ENCODE measurements around the gene NRG3.

NRG3 gene

GRCh38 chr10:82176587-82176986, 301.6 kb downstream of the NRG3 start:
- Histone ChIP-seq H3K79me1 (ENCODE audit: low read length) (no peaks in the 10 kb centered on the region), H4K8ac (ENCODE audit: low read depth, low read length) (no peak overlapping the region), H3K9me3 (ENCODE audit: insufficient read depth, low read depth, low read length) (no peaks in the 10 kb centered on the region), H3K18ac (ENCODE audit: low read length) (no peak overlapping the region), H3K27ac (ENCODE audit: low read depth, low read length) (no peak overlapping the region), H3K4ac (ENCODE audit: low read depth, low read length) (no peak overlapping the region), H2BK5ac (ENCODE audit: low read depth, low read length, poor library complexity) (no peak overlapping the region), H3K4me3 (ENCODE audit: low read depth, low read length) (no peak overlapping the region), H3K79me2 (ENCODE audit: control insufficient read depth, insufficient read depth, low read length, poor library complexity) (no peaks in the 10 kb centered on the region), H2AFZ (ENCODE audit: insufficient read depth, low read length, poor library complexity) (no peak overlapping the region), H4K91ac (ENCODE audit: low read depth, low read length) (no peak overlapping the region), H3K36me3 (ENCODE audit: control insufficient read depth in 1 of 2, insufficient read depth in 2 of 2, low read length in 2 of 2) (no peaks in the 10 kb centered on the region), H3K23ac (ENCODE audit: low read length) (no peak overlapping the region), H2BK12ac (ENCODE audit: low read length) (no peak overlapping the region), H3K9ac (ENCODE audit: low read length) (no peak overlapping the region), H3K4me2 (ENCODE audit: low read length) (no peak overlapping the region), H3K27me3 (ENCODE audit: insufficient read depth, low read length) (no peaks in the 10 kb centered on the region), H4K12ac (ENCODE audit: low read depth, low read length) (no peak overlapping the region), H3K4me1 (ENCODE audit: control insufficient read depth in 1 of 2, insufficient read depth in 2 of 2, low read length in 2 of 2) (no peaks in the 10 kb centered on the region), H2BK120ac (ENCODE audit: insufficient read depth, low read length, poor library complexity) (no peak overlapping the region), H3K14ac (ENCODE audit: low read length) (no peak overlapping the region), H2AK5ac (ENCODE audit: low read length) (no peak overlapping the region)
- no peak for DNase-seq
- no CpG with 5 or more reads among the region's 3 CpGs for WGBS (ENCODE audit: extremely low coverage, insufficient coverage, insufficient read length)

GRCh38 chr10:82190432-82191260, 315.7 kb downstream of the NRG3 start:
- no CpG with 5 or more reads among the region's 5 CpGs for WGBS (ENCODE audit: extremely low coverage, insufficient coverage, insufficient read length)
- Histone ChIP-seq H3K9ac (ENCODE audit: low read length) (no peak overlapping the region), H3K4ac (ENCODE audit: low read depth, low read length) (no peak overlapping the region), H3K9me3 (ENCODE audit: insufficient read depth, low read depth, low read length) (no peaks in the 10 kb centered on the region), H3K4me2 (ENCODE audit: low read length) (no peak overlapping the region), H2BK12ac (ENCODE audit: low read length) (no peak overlapping the region), H2BK5ac (ENCODE audit: low read depth, low read length, poor library complexity) (no peak overlapping the region), H2AK5ac (ENCODE audit: low read length) (no peak overlapping the region), H3K18ac (ENCODE audit: low read length) (no peak overlapping the region), H3K36me3 (ENCODE audit: control insufficient read depth in 1 of 2, insufficient read depth in 2 of 2, low read length in 2 of 2) (no peaks in the 10 kb centered on the region), H4K12ac (ENCODE audit: low read depth, low read length) (no peak overlapping the region), H3K23ac (ENCODE audit: low read length) (no peak overlapping the region), H4K91ac (ENCODE audit: low read depth, low read length) (no peak overlapping the region), H3K27me3 (ENCODE audit: insufficient read depth, low read length) (no peaks in the 10 kb centered on the region), H2AFZ (ENCODE audit: insufficient read depth, low read length, poor library complexity) (no peak overlapping the region), H3K14ac (ENCODE audit: low read length) (no peak overlapping the region), H4K8ac (ENCODE audit: low read depth, low read length) (no peak overlapping the region), H3K79me1 (ENCODE audit: low read length) (no peaks in the 10 kb centered on the region), H3K79me2 (ENCODE audit: control insufficient read depth, insufficient read depth, low read length, poor library complexity) (no peaks in the 10 kb centered on the region), H3K4me3 (ENCODE audit: low read depth, low read length) (no peak overlapping the region), H3K27ac (ENCODE audit: low read depth, low read length) (no peak overlapping the region), H3K4me1 (ENCODE audit: control insufficient read depth in 1 of 2, insufficient read depth in 2 of 2, low read length in 2 of 2) (peaks cover 0 to 5% of the 10 kb centered on the region in 2 experiments), H2BK120ac (ENCODE audit: insufficient read depth, low read length, poor library complexity) (no peak overlapping the region)
- peak in 1 of 2 donors; percentile 4 for DNase-seq

GRCh38 chr10:82191653-82192052, 316.7 kb downstream of the NRG3 start:
- H3K18ac ChIP-seq (ENCODE audit: low read length): no peak overlapping the region
- H3K27me3 ChIP-seq (ENCODE audit: insufficient read depth, low read length): no peaks in the 10 kb centered on the region
- H3K4me3 ChIP-seq (ENCODE audit: low read depth, low read length): no peak overlapping the region
- H2BK5ac ChIP-seq (ENCODE audit: low read depth, low read length, poor library complexity): no peak overlapping the region
- no peak overlapping the region for H2BK12ac ChIP-seq (ENCODE audit: low read length)
- H3K9ac ChIP-seq (ENCODE audit: low read length): no peak overlapping the region
- H4K12ac ChIP-seq (ENCODE audit: low read depth, low read length): no peak overlapping the region
- no peak overlapping the region for H2AFZ ChIP-seq (ENCODE audit: insufficient read depth, low read length, poor library complexity)
- no peak overlapping the region for H2BK120ac ChIP-seq (ENCODE audit: insufficient read depth, low read length, poor library complexity)
- no peak overlapping the region for H3K14ac ChIP-seq (ENCODE audit: low read length)
- no peak overlapping the region for H3K4ac ChIP-seq (ENCODE audit: low read depth, low read length)
- H3K9me3 ChIP-seq (ENCODE audit: insufficient read depth, low read depth, low read length): no peaks in the 10 kb centered on the region
- H4K8ac ChIP-seq (ENCODE audit: low read depth, low read length): no peak overlapping the region
- no CpG with 5 or more reads among the region's 2 CpGs for WGBS (ENCODE audit: extremely low coverage, insufficient coverage, insufficient read length)
- no peaks in the 10 kb centered on the region for H3K79me2 ChIP-seq (ENCODE audit: control insufficient read depth, insufficient read depth, low read length, poor library complexity)
- no peak overlapping the region for H4K91ac ChIP-seq (ENCODE audit: low read depth, low read length)
- no peaks in the 10 kb centered on the region for H3K79me1 ChIP-seq (ENCODE audit: low read length)
- no peak for DNase-seq
- no peak overlapping the region for H3K23ac ChIP-seq (ENCODE audit: low read length)
- H3K4me2 ChIP-seq (ENCODE audit: low read length): no peak overlapping the region
- H3K4me1 ChIP-seq (ENCODE audit: control insufficient read depth in 1 of 2, insufficient read depth in 2 of 2, low read length in 2 of 2): peaks cover 0 to 5% of the 10 kb centered on the region in 2 experiments
- H2AK5ac ChIP-seq (ENCODE audit: low read length): no peak overlapping the region
- H3K27ac ChIP-seq (ENCODE audit: low read depth, low read length): no peak overlapping the region
- no peaks in the 10 kb centered on the region for H3K36me3 ChIP-seq (ENCODE audit: control insufficient read depth in 1 of 2, insufficient read depth in 2 of 2, low read length in 2 of 2)

GRCh38 chr10:82192665-82193064, 317.7 kb downstream of the NRG3 start:
- no peak overlapping the region for H4K91ac ChIP-seq (ENCODE audit: low read depth, low read length)
- no peak overlapping the region for H3K4ac ChIP-seq (ENCODE audit: low read depth, low read length)
- H2BK120ac ChIP-seq (ENCODE audit: insufficient read depth, low read length, poor library complexity): no peak overlapping the region

More at GRCh38 chr10:82192665-82193064, 317.7 kb downstream of the NRG3 start:
- H2BK5ac ChIP-seq (ENCODE audit: low read depth, low read length, poor library complexity): no peak overlapping the region
- no peak overlapping the region for H3K23ac ChIP-seq (ENCODE audit: low read length)
- H3K4me1 ChIP-seq (ENCODE audit: control insufficient read depth in 1 of 2, insufficient read depth in 2 of 2, low read length in 2 of 2): peaks cover 0 to 5% of the 10 kb centered on the region in 2 experiments
- H3K9me3 ChIP-seq (ENCODE audit: insufficient read depth, low read depth, low read length): no peaks in the 10 kb centered on the region
- no peak overlapping the region for H3K18ac ChIP-seq (ENCODE audit: low read length)
- H3K79me1 ChIP-seq (ENCODE audit: low read length): no peaks in the 10 kb centered on the region
- no peak overlapping the region for H3K14ac ChIP-seq (ENCODE audit: low read length)
- no peak overlapping the region for H2AFZ ChIP-seq (ENCODE audit: insufficient read depth, low read length, poor library complexity)
- no peak overlapping the region for H3K27ac ChIP-seq (ENCODE audit: low read depth, low read length)
- H4K12ac ChIP-seq (ENCODE audit: low read depth, low read length): no peak overlapping the region
- H3K79me2 ChIP-seq (ENCODE audit: control insufficient read depth, insufficient read depth, low read length, poor library complexity): no peaks in the 10 kb centered on the region
- H3K36me3 ChIP-seq (ENCODE audit: control insufficient read depth in 1 of 2, insufficient read depth in 2 of 2, low read length in 2 of 2): no peaks in the 10 kb centered on the region
- no peak overlapping the region for H3K9ac ChIP-seq (ENCODE audit: low read length)
- WGBS (ENCODE audit: extremely low coverage, insufficient coverage, insufficient read length): no CpG with 5 or more reads among the region's 2 CpGs
- no peak overlapping the region for H4K8ac ChIP-seq (ENCODE audit: low read depth, low read length)
- H3K4me2 ChIP-seq (ENCODE audit: low read length): no peak overlapping the region
- H3K4me3 ChIP-seq (ENCODE audit: low read depth, low read length): no peak overlapping the region
- no peak overlapping the region for H2AK5ac ChIP-seq (ENCODE audit: low read length)
- H3K27me3 ChIP-seq (ENCODE audit: insufficient read depth, low read length): no peaks in the 10 kb centered on the region
- no peak overlapping the region for H2BK12ac ChIP-seq (ENCODE audit: low read length)
- DNase-seq: no peak
